Immature natural killer cell (primary cell): ENCODE measurements around the gene CYP24A1. TPM values are rescaled to one million over a fixed set of nuclear protein-coding genes. Genes with fewer than 3 reads are reported as not detected.

ENCODE experiments used
- DNase-seq, 3 donors: peaks; one replicate each; pipeline ENCODE4 v3.0.0; 2022; ENCODE audit warnings: mixed read lengths in 1 of 3
- H3K27ac Mint-ChIP-seq, 6 donors: one replicate each; pipeline ENCODE4 v1.8.0; 2020; ENCODE audit warnings: mixed read lengths in 6 of 6, mild to moderate bottlenecking in 5 of 6, inconsistent platforms in 4 of 6, moderate library complexity in 3 of 6
- H3K27me3 Mint-ChIP-seq, 3 donors: one replicate each; pipeline ENCODE4 v1.8.0; 2020 to 2021; ENCODE audit warnings: low read depth in 3 of 3, mild to moderate bottlenecking in 3 of 3, mixed read lengths in 3 of 3, moderate library complexity in 3 of 3, inconsistent platforms in 1 of 3
- H3K36me3 Mint-ChIP-seq, 3 donors: one replicate each; pipeline ENCODE4 v1.8.0; 2020; ENCODE audit warnings: mixed read lengths in 3 of 3, inconsistent platforms in 2 of 3, mild to moderate bottlenecking in 2 of 3
- H3K4me1 Mint-ChIP-seq, 2 donors: one replicate each; pipeline ENCODE4 v1.8.0; 2020; ENCODE audit warnings: inconsistent platforms in 2 of 2, mild to moderate bottlenecking in 2 of 2, mixed read lengths in 2 of 2, moderate library complexity in 1 of 2
- H3K4me3 Mint-ChIP-seq, 5 donors: one replicate each; pipeline ENCODE4 v1.8.0; 2020; ENCODE audit warnings: mild to moderate bottlenecking in 5 of 5, mixed read lengths in 5 of 5, inconsistent platforms in 3 of 5, moderate library complexity in 3 of 5
- H3K9me3 Mint-ChIP-seq, 6 donors: one replicate each; pipeline ENCODE4 v1.8.0; 2020; ENCODE audit warnings: mild to moderate bottlenecking in 6 of 6, mixed read lengths in 6 of 6, inconsistent platforms in 4 of 6, moderate library complexity in 3 of 6
- polyA plus RNA-seq, 3 donors: library from polyadenylated mRNA; unstranded; fragments of 300-500 nt; fragmentation: Illumina TruSeq; gene quantifications; one replicate each; pipeline ENCODE4 v1.2.3, GENCODE V29; 2021

The CYP24A1 gene
- polyA plus RNA-seq, 3 donors from 2014 or later: not detected

GRCh38 chr20:54108817-54109216 lies 65.0 kb downstream of the CYP24A1 start:
- H3K4me1 Mint-ChIP-seq: no peaks in the 10 kb centered on the region
- no peak overlapping the region for H3K27ac Mint-ChIP-seq
- H3K36me3 Mint-ChIP-seq: no peaks in the 10 kb centered on the region

GRCh38 chr20:54108326-54108642 lies 65.5 kb downstream of the CYP24A1 start:
- H3K27me3 Mint-ChIP-seq: peaks cover 2 to 11% (median 8%) of the 10 kb centered on the region in 3 donors
- no peak for DNase-seq
- no peaks in the 10 kb centered on the region for H3K36me3 Mint-ChIP-seq
- H3K27ac Mint-ChIP-seq: no peak overlapping the region
- no peaks in the 10 kb centered on the region for H3K9me3 Mint-ChIP-seq
- peaks cover 1 to 3% of the 10 kb centered on the region in 2 donors for H3K4me1 Mint-ChIP-seq
- H3K4me3 Mint-ChIP-seq: no peak overlapping the region

More at GRCh38 chr20:54108817-54109216, 65.0 kb downstream of the CYP24A1 start:
- Mint-ChIP-seq H3K27me3 (peaks cover under 1 to 11% (median 8%) of the 10 kb centered on the region in 3 donors), H3K4me3 (no peak overlapping the region), H3K9me3 (no peaks in the 10 kb centered on the region)
- DNase-seq: no peak

GRCh38 chr20:54107600-54108325 lies 66.0 kb downstream of the CYP24A1 start:
- Mint-ChIP-seq H3K36me3 (no peaks in the 10 kb centered on the region), H3K4me1 (peaks cover 2 to 5% of the 10 kb centered on the region in 2 donors), H3K9me3 (no peaks in the 10 kb centered on the region), H3K27ac (no peak overlapping the region), H3K27me3 (peaks cover 2 to 11% (median 8%) of the 10 kb centered on the region in 3 donors), H3K4me3 (no peak overlapping the region)
- DNase-seq: no peak

GRCh38 chr20:54107181-54107580 lies 66.6 kb downstream of the CYP24A1 start:
- Mint-ChIP-seq H3K36me3 (no peaks in the 10 kb centered on the region), H3K4me3 (no peak overlapping the region), H3K27me3 (peaks cover 2 to 11% (median 8%) of the 10 kb centered on the region in 3 donors), H3K4me1 (peaks cover 2 to 5% of the 10 kb centered on the region in 2 donors), H3K9me3 (no peaks in the 10 kb centered on the region), H3K27ac (no peak overlapping the region)
- no peak for DNase-seq

- Mint-ChIP-seq H3K4me3 (no peak overlapping the region), H3K27me3 (peaks cover 2 to 11% (median 8%) of the 10 kb centered on the region in 3 donors), H3K27ac (no peak overlapping the region), H3K36me3 (no peaks in the 10 kb centered on the region), H3K4me1 (peaks cover 2 to 5% of the 10 kb centered on the region in 2 donors), H3K9me3 (no peaks in the 10 kb centered on the region)
- no peak for DNase-seq
These were observed 67.6 kb downstream of the CYP24A1 start for GRCh38 chr20:54106162-54106561.

- H3K27ac Mint-ChIP-seq: no peak overlapping the region
- peaks cover 2 to 11% (median 8%) of the 10 kb centered on the region in 3 donors for H3K27me3 Mint-ChIP-seq
- H3K9me3 Mint-ChIP-seq: no peaks in the 10 kb centered on the region
- H3K36me3 Mint-ChIP-seq: no peaks in the 10 kb centered on the region
- no peak overlapping the region for H3K4me3 Mint-ChIP-seq
- peaks cover 2 to 5% of the 10 kb centered on the region in 2 donors for H3K4me1 Mint-ChIP-seq
- DNase-seq: no peak
These were observed 68.1 kb downstream of the CYP24A1 start for GRCh38 chr20:54105653-54106052.

GRCh38 chr20:54104781-54105180 lies 69.0 kb downstream of the CYP24A1 start:
- Mint-ChIP-seq H3K27me3 (peaks cover 2 to 9% (median 8%) of the 10 kb centered on the region in 3 donors), H3K27ac (no peak overlapping the region), H3K4me1 (peaks cover 2 to 5% of the 10 kb centered on the region in 2 donors), H3K36me3 (no peaks in the 10 kb centered on the region), H3K9me3 (no peaks in the 10 kb centered on the region), H3K4me3 (no peak overlapping the region)
- no peak for DNase-seq

- Mint-ChIP-seq H3K4me3 (no peak overlapping the region), H3K36me3 (no peaks in the 10 kb centered on the region), H3K9me3 (no peaks in the 10 kb centered on the region), H3K27me3 (peaks cover 2 to 9% (median 8%) of the 10 kb centered on the region in 3 donors), H3K4me1 (peaks cover 2 to 5% of the 10 kb centered on the region in 2 donors), H3K27ac (no peak overlapping the region)
- DNase-seq: no peak
These were observed 69.8 kb downstream of the CYP24A1 start for GRCh38 chr20:54103762-54104600.

Other genes starting within 250 kb of the CYP24A1 start
- gene BCAS1, start 103.4 kb downstream of the CYP24A1 start, polyA plus RNA-seq: under 1 TPM in 2 of 3 donors, not detected in 1; 0.56 to 0.57 TPM
- 10 to 100 TPM; 33.2 to 93.9 (median 43.6) TPM for gene PFDN4, start 34.1 kb upstream of the CYP24A1 start, polyA plus RNA-seq